GM21423 (cell line): ENCODE measurements around the gene SIL1.
A peak's percentile ranks its signal among the peaks of the same experiment; 100 is the strongest.

Experiments used
- ATAC-seq: cut with Tn5 transposase; IDR thresholded peaks from one replicate; pipeline ENCODE4 v1.9.1; 2021; ENCODE audit warnings: mild to moderate bottlenecking, moderate library complexity; ENCODE audit not compliant: unreplicated experiment

SIL1 gene

DNA sequence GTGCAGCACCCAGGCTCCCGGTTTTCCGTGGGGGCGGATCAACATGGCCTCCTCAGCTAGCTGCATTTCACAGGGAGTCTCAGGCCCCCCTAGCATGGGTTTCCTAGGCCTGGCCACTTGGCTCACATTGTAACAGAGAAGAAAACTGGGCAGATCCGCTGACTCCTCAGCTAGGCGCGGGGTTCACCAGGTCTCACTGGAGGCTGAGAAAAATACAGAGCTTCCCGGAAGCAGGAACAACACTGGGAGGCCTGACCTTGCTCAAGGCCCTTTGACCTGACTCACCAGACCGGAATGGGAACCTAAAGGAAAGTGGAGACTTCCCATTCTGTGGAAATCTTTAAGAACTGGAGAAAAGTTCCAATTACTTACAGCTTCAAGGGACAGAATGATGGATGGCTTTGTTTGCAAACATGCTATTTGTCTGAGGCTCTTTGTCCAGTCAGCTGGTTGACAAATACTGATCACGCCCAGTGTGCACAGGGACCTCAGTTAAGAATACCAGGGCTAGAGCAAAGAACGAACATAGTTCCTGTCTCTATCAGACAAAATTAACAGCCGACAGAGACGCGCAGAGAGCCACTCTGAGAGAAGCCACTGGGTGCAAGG lies 234.3 kb downstream of the SIL1 start:
- ATAC-seq, result no peak

DNA sequence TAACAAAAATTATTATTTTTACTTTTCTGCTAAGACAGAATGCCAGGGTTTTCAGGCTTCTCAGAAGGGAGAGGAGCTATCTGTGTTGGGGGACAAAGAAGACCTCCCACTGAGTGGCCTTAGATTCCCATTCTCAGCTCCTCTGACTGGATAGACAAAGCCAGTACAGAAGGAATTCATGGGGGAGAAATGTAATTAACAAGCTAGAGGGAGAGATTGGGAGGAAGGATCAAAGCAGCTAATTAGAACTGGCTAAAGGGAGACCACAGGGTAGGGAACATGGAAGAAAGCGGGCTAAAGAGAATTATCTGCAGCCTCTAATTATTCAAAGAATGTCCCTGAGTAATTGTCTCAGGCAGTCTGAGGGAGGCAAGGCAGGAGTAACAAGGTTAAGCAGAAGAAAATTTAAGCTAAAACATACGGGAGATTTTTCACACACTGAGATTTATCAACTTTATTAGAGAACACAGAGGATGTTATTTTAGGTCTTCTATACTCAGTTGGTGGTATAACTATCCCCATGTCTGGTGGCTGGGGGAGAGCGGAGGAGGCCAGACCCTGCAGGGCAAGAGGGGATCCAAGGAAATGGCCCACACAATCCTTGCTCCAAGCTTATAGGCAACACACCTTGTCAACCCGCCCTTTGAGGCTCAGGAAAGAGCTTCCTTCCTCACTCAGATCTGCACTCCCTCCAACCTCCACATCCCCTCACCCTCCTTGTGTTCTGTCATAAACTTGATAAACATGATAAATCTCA lies 235.4 kb downstream of the SIL1 start:
- no peak for ATAC-seq

DNA sequence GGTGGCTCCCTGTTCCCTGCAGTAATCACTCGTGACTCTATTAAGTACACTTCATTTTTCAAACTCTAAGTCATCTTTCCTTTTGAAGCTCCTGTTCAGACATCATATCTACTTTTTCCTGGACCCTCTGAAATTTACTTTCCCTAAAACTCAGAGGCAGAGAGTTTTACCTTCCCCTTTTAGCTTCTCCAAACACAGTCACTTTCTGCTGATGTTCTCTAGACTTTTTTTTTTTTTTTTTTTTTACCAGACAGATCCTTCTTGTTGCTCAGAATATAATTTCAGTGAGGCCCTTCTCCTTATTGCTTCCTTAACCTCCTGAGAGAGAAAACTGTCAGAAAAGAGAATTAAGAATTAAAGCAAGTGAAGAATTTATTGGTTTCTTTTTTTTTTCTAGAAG lies 236.4 kb downstream of the SIL1 start:
- no peak for ATAC-seq

GRCh38 chr5:138961221-138961620 lies 236.9 kb downstream of the SIL1 start:
- ATAC-seq, result no peak

DNA sequence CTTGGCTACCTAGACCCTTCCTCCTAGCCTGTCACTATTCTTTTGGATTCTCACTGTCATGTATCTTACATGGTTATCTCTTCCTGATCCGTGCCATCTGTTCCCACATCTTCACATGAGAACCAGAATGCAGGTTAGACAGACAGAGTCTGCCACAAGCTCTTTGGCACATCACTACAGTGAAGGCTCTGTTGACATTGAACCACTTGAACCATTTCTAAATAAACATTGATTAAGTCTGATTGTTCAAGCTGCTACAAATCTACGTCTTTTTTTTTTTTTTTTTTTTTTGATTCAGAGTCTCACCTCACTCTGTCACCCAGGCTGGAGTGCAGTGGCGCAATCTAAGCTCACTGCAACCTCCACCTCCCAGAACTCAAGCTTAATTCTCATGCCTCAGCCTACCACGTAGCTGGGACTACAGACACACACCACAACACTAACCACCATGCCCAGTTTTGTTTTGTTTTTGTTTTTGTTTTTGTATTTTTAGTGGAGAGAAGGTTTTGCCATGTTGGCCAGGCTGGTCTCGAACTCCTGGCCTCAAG lies 237.9 kb downstream of the SIL1 start:
- ATAC-seq, result no peak

DNA sequence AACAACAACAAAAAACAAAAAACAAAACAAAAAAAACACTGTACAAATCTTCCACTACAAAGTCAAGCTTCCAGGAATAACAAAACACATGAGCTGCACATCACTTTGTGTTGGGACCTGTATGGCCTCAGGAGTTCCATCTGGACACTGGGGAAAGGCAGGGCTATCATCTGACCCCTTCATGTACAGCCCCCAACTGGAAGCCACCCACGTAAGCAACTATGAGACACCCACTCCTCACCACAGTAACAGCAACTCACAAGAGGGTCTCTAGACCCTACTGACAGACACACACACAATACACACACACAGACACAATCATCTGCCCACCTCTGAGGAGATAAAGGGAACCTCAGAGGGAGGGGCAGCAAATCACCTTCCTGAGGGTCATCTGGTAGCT lies 241.4 kb downstream of the SIL1 start:
- no peak for ATAC-seq

DNA sequence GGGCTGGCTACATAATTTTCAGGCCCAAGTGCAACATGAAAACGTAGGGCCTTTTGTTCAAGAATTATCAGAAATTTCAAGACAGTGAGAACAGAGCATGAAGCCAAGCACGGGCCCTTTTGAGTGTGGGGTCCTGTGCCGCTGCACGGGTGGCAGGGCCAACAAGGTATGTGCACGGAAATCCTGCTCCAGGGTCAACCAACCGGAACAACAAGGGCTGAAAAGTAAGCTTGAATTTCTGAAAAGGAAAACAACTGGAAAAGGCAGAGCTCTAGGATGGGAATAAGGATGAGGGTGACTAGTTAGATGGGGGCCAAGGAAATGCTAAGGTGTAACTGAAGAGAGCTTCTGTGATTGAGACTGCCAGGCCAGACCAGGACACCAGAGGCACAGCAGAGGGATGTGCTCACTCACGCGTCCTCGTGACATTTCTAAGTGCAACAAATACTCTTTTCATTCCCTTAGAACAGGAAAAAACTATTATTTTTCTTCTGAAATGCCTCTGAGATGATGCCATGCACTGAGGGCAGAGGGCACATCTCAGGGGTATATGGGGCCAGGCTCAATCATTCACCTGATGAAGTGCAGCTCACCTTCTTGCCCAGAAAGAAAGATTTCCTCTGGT lies 242.4 kb downstream of the SIL1 start:
- no peak for ATAC-seq

- ATAC-seq, result no peak
These were observed 243.0 kb downstream of the SIL1 start for GRCh38 chr5:138955013-138955660.

DNA sequence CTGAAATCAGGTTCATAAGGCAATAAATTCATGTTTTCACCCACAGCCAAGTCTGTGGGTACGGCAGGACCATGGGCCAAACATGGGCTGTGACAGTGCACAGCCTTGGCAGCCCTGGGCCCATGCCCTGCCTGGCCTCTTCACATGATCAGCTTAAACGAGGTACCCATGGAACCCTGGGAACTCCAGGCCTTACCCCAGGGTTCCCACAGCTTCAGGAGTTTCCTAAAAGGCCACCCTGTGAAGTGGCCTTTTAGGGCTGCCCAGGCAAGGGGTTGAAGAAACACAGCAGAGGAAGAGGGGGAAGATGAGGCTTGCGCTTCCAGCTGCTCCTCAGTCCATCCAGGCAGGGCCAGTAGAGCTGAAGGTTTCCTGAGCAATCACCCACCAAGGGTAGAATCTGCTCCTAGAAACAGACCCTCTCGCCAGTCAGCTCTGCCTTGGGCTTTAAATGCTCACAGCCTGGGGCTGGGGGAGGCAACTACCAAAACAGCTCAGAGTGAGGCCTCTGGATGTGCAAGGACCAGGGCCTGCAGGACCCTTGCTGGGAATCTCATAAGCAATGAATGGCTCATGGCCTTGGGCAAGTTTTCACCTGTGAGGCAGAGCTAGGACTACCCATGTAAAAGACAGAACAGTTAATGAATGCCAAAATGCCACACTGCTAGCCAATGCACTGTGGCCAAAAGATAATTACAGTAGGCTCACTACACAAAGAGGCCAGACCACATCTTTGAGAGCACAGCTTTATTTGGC lies 243.7 kb downstream of the SIL1 start:
- no peak for ATAC-seq

DNA sequence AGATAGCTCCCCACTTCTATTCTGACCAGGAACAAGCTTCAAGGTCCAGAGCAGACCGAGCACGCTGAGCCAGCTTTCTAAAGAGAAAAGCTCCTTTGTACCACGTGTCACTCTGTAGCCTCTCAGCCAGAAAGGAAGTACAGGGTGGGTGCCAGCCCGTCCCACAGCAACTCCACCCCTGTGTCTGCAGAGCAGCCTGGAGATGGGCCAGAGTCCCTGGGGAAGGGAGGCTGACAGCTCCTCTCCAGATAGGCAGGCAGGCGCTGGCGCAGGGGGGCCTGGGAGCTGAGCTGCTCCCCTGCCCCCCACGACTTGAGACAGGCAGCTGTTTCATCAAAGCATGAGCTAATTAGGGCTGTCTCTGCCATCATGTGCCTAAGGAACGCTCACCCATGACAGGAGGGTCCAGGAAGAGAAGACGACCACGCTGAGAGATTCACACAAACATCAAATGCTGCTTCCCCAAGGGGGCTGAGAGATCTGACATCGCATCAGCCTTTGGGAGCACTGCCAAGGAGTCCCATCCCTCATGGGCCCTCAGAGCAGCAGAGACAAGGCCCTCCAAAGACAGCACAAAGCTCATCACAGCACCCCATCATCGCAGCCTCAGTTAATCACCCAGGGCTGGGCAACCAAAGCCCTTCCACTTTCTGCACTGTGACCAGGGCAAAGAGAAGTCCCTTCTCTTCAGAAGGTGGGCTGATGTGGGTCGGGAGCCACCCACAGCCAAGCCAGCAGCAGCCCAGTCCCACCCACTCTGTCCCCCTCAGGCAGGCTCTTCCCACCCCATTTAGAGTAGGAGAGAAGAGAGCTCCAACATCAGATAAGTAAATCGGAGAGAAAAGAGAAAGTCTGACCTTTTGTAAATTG lies 244.5 kb downstream of the SIL1 start:
- ATAC-seq, result peak; percentile 88

- ATAC-seq, result peak; percentile 6
These were observed 245.2 kb downstream of the SIL1 start for GRCh38 chr5:138952962-138953361.

DNA sequence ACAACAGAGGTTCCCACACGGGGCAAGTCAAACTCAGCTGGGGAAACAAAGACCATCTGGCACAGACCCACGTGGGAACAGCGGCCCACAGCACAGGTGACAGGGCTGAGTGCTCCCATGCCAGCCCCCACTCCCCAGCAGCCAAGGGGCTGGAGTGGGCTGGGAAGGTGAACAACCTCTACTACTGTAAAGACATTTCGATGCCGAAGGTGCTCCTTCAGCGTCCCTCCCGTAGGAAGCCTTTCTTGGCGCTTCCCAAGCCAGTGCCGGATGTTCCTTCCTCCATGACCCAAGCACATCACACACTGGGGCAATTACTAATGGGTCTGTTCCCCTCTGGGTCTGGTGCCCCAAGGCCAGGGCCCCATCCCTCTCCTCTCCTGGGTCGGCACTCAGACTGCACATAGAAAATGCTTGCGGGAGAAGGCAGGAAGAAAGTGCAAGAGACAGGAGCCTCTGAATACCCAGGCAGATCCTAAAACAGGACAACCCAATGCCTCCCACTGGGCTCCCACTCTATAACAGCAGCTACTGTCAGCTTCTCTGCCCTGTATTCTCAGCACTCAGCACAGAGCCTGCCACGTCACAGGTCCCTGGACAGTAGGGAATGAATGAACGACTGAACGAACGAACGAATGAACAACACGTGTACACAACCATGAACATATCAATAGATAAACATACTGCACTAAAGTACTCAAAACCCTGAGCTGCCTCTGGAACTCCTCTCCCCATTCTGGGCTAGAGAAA lies 246.0 kb downstream of the SIL1 start:
- no peak for ATAC-seq

GRCh38 chr5:138951091-138951985 lies 246.8 kb downstream of the SIL1 start:
- no peak for ATAC-seq

DNA sequence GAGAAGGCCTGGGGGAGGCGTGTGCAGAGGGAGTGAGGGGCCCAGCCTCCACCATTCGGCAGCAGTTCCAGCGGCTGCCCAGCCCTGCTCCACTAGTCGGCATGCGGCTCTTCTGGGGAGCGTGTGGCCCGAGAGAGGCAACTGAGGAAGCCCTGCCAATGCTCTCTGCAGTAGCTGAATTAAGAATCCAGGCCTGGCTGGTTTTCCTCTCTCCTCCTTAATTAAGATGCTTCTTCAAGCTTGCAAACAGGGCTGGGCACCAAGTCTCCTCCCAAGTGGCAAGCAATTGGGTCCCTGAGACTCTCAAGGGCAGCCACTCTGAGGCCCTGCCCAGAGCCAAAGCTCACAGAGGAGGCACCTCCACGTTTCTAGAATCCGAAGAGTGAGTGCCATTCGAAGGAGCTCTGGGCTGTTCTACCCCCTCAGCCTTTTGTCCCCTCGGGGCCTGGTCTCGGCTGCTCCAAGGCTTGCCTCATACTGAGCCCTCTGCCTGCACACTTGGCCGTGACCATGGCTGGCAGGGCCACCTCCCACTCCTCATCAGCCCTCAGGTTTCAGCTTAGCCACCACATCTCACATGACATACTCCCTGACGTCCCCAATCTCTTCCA lies 247.6 kb downstream of the SIL1 start:
- ATAC-seq, result no peak

- ATAC-seq, result no peak
These were observed 248.2 kb downstream of the SIL1 start for GRCh38 chr5:138949988-138950387.

- no peak for ATAC-seq
These were observed 249.0 kb downstream of the SIL1 start for GRCh38 chr5:138949223-138949574.

DNA sequence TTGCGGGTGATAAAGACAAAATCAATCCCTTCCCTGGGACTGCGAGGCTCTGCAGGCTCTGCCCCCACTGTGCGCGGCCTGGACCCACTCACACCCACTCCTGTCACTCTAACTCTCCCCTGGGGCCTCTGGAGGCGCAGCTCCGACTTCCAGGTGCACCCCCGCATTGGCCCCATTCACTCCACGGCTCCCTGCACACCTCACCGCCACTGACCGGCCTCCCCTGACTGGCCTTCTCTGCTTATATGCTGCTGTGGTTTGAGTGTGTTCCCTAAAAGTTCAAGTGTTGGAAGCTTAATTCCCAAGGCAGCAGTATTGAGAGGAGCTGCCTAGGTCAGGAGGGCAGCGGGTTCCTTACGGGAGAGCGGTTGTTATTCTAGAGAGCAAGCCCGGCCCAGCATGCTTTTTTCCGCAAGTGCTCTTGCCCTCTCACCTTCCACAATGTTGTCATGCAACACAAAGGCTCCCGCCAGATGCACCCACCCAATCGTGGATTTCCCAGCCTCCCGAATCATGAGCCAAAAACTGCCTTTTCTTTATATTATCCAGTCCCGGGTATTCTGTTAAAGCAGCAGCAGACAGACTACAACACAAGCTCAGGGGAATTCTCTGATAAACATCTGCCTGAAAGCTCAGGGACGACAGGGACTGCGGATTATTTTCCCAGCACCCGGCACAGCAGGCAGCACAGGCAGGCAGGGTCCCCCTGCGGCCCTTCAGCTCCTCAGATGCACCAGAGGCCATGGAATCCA lies 249.5 kb downstream of the SIL1 start:
- ATAC-seq, result no peak
